Esophagus mucosa (tissue), 1 donor: ENCODE data around the gene ABCD1. TPM values are rescaled to one million over a fixed set of nuclear protein-coding genes. Genes with fewer than 3 reads are reported as not detected.

Experiments
- ATAC-seq: fragments of 200-7000 bp; cut with Tn5 transposase; one replicate; pipeline ENCODE4 v1.9.1; 2020
- total RNA-seq: library from RNA; stranded (reverse); gene quantifications from one replicate; pipeline ENCODE4 v1.2.4, GENCODE V29; 2023
- donor health status: DM: yes; HTN: yes; CAD: no.

The ABCD1 gene
- total RNA-seq, 1 donor from 2014 or later = 2.5 TPM

DNA sequence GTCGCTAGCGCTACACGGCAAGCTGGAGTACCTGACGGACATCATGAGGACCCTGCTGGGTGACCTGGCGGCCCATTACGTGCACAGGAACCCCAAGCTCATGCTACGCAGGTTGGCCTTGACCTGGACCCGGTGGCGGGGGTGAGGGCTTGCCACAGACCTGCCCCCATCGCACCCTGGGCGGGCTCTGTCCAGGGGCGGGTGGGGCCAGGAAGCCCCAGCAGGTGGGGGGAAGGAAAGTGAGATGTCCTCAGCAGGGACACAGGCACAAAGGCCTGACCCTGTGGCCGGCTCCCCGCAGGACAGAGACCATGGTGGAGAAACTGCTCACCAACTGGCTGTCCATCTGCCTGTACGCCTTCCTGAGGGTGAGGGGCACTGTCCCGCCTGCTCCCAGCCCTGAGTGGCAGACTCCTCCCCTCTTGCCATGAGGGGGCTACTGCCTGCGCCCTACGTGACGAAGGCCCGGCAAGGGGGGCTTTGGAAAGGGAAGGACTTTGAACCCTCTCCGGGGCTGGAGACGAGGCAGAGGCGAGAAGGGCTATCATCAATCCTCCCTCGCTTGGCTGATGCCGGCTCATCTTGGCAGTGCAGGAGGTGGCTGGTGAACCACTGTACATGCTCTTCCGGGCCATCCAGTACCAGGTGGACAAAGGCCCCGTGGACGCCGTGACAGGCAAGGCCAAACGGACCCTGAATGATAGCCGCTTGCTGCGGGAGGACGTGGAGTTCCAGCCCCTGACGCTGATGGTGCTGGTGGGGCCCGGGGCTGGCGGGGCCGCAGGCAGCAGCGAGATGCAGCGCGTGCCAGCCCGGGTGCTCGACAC lies 50.9 kb downstream of the ABCD1 start:
- no peak for ATAC-seq

- ATAC-seq = no peak
Observed at GRCh38 chrX:153776120-153776599, 51.5 kb downstream of the ABCD1 start.

DNA sequence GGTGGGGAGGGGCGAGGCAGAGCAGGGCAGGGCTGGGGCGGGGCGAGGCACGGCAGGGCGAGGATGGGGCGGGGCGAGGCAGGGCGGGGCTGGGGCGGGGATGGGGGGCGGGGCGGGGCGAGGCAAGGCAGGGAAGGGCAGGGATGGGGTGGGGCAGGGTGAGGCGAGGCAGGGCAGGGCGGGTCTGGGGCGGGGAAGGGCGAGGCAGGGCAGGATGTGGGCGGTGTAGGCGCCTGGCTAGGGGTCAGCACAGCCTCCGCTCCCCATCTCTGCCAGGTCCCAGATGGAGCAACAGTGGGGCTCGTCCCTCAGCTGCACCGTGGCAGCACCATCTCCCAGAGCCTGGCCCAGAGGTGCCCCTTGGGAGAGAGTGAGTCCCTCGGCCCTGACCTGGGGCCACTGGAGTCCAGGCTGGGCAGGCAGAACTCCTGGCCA lies 52.0 kb downstream of the ABCD1 start:
- no peak for ATAC-seq

DNA sequence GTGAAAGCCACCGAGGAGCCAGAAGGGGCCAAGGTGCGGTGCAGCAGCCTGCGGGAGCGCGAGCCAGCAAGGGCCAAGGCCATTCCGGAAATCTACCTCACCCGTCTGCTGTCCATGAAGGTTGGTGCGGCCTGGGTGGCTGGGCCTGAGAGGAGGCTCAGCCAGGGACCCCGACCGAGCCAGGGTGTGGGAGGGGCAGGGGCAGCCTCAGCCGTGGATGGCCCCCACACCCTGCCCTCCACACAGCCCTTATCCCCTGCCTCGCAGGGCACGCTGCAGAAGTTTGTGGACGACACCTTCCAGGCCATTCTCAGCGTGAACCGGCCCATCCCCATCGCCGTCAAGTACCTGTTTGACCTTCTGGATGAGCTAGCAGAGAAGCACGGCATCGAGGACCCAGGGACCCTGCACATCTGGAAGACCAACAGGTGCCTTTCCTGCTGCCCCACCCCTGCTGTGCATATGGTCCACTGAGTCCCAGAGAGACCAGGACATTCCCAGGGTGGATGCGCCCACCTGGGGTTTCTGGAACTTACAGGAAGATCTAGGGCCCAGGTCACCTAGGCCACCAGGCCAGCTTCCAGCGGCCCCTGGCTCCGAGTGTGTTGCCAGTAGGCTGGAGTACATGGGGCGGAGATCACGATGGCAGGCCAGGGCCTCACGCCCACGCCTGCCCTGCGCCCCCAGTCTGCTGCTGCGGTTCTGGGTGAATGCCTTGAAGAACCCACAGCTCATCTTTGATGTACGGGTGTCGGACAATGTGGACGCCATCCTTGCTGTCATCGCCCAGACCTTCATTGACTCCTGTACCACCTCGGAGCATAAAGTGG lies 52.8 kb downstream of the ABCD1 start:
- no peak for ATAC-seq

GRCh38 chrX:153778181-153778580 lies 53.5 kb downstream of the ABCD1 start:
- ATAC-seq = peak; percentile 4

- ATAC-seq = peak; percentile 9
Observed at GRCh38 chrX:153778684-153779101, 54.0 kb downstream of the ABCD1 start.

DNA sequence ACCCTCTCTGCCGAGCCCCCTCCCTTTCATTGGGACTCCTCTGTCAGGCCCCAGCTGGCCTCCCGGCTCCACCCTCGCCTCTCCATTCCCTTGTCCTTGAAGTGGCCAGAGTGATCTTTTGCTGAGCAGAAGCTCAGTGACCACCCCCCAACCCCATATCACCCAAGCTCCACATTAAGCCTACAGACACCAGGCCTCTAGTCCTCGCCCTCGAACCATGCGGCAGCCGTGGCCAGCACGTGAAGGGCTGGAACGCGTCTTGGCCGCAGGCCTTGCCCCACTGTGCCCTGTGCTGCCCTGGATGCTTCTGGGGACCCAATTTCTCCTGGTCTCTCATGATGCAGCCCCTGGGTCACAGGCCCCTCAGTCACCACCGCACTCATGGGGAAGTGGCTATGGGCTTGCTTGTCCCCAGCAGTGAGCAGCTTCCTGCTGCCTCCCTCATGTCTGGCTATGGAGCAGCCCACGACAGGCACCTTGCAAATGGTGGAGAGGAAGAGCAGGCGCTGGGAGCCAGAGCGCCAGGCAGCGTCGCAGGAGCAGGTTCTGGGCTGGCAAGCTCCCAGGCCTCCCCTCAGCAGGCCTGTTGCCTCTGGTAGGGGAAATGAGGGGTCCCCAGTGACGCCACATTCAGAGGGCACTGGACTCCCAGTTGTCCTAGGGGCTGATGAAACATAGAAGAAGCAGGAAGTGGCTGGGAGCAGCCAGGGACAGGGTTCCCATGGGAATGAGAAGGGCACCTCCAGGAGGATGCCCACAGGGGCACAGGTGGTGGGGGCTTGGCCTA lies 55.4 kb downstream of the ABCD1 start:
- ATAC-seq = no peak

- peak; percentile 2 for ATAC-seq
Observed at GRCh38 chrX:153780678-153781427, 56.2 kb downstream of the ABCD1 start, which contains the start of gene SRPK3. Gene SRPK3 (plus strand): TSS chrX:153781041. CDS start chrX:153781087, 46 bp downstream.

GRCh38 chrX:153781428-153782047 lies 56.9 kb downstream of the ABCD1 start:
- no peak for ATAC-seq

GRCh38 chrX:153782313-153782712 lies 57.7 kb downstream of the ABCD1 start:
- ATAC-seq = peak; percentile 14

DNA sequence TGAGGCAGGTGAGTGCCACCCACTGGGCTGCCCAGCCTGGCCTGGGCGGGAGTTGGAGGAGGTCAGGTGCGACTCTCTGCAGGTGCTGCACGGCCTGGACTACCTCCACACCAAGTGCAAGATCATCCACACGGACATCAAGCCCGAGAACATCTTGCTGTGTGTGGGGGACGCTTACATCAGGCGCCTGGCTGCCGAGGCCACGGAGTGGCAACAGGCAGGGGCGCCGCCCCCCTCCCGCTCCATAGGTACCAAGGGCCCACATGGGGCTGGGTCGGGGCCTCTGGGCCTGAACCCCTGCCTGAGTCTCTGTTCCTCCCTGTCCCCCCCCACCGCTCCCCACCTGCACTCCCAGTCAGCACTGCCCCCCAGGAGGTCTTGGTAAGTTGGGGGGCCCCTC lies 58.2 kb downstream of the ABCD1 start:
- no peak for ATAC-seq

DNA sequence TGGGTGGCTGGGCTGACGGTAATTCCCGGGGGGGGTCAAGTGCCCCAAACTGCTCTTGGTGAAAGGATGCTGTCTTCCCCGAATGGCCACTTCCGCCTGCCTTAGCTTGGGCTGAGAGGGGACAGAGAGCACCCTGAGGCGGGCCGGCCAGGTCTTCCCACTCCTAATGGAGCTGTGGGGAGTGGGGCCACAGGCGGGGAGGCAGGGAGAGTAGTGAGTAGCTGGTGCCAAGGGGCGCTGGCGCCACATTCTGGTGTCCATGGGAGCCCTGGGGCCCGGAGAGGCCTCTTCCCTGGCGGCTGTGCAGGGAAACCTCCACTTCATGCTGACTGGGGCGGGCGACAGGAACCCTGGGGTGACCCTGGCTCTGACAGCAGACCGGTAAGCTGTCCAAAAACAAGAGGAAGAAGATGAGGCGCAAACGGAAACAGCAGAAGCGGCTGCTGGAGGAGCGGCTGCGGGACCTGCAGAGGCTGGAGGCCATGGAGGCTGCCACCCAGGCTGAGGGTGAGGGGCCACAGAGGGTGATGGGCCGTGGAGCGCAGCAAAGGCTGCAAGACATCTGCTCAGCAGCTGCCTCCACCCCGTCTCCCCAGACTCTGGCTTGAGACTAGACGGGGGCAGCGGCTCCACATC lies 58.8 kb downstream of the ABCD1 start:
- ATAC-seq = no peak

- ATAC-seq = no peak
Observed at GRCh38 chrX:153784325-153784967, 59.8 kb downstream of the ABCD1 start.

- no peak for ATAC-seq
Observed at GRCh38 chrX:153786669-153787068, 62.0 kb downstream of the ABCD1 start.

DNA sequence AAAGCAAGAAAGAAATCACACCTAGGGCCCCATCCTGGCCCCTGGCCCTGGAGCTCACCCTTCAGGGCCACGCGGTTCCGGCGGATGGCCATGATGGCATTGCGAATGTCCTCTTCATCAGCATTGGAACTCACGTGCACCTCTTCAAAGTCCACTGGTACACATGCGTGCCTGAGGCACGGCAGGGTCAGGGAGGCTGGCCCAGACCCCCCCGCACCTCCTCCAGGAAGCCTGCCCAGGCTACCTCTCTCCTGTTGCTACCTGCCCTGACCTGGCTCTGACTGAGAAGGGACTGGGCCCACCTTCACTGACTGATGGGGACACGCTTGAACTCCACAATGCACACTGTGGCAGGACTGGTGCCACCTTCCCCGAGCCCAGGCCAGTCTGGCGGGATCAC lies 65.0 kb downstream of the ABCD1 start:
- no peak for ATAC-seq

DNA sequence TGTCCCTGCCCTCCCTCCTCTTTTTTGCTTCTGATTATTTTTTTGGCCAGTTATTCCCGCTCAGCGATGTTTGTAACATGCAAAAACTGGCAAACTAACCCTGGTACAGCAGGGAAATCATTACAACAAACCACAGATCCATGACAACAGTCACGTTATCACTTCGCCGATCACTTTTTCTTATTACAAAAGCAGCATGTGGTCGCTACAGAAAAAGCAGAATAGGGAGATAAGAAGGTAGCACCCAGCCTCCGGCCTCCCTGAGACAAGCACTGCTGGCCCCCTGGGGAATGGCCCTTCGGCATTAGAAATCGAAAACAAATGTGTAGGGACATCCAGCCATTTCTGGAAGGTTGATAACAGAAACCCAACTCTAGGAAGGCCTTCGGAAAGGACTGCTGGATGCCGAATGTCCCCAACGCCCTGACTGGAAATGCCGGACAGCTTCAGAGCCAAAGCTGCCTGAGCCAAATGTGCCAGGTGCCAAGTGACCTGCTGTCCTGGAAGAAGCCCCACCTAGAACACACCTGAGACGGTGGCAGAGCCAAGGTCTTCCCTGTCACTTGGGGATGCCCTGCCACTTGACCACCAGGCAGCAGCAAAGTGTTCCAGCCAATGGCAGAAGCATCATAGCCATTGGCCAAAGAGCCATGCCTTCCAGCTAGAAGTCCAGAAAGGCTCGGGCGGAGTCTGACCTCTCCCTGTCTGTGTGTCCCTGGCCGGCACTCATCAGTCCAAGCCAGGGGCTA lies 66.6 kb downstream of the ABCD1 start:
- ATAC-seq = no peak

GRCh38 chrX:153792368-153792767 lies 67.7 kb downstream of the ABCD1 start:
- ATAC-seq = no peak

GRCh38 chrX:153793291-153793690 lies 68.6 kb downstream of the ABCD1 start:
- no peak for ATAC-seq
